GM12878 (cell line): ENCODE data around the gene EIF2B1.
A peak's percentile ranks its signal among the peaks of the same experiment; 100 is the strongest.

Source experiments
- CTCF ChIP-seq, 3 experiments: IDR thresholded peaks in 2 of 3; conservative IDR thresholded peaks in 1 of 3; 2 replicates each; pipeline ENCODE4 v1.5.1; 2011; ENCODE audit warnings: low read depth in 3 of 3, low read length in 3 of 3, mild to moderate bottlenecking in 3 of 3, control low read depth in 2 of 3, moderate library complexity in 2 of 3, inconsistent platforms in 1 of 3, mixed read lengths in 1 of 3; ENCODE audit not compliant: control insufficient read depth in 2 of 3, insufficient read depth in 1 of 3; ENCODE audit errors: extremely low read depth in 1 of 3
- JUNB ChIP-seq: IDR thresholded peaks from 2 replicates; pipeline ENCODE4 v1.6.1; 2016; ENCODE audit warnings: antibody characterized with exemption, mild to moderate bottlenecking
- MXI1 ChIP-seq: fragments of 150-350 bp; IDR thresholded peaks from 2 replicates; pipeline ENCODE4 v1.6.1; 2011; ENCODE audit warnings: low read depth, mild to moderate bottlenecking, inconsistent platforms, low read length, improper control_type of control experiment
- RAD51 ChIP-seq: fragments of 450-650 bp; IDR thresholded peaks from 2 replicates; pipeline ENCODE4 v1.6.1; 2016; ENCODE audit warnings: moderate library complexity, mild to moderate bottlenecking, inconsistent platforms

- no peak for TF ChIP-seq MXI1
- TF ChIP-seq CTCF (IDR thresholded peaks at IDR 0.05 in 2 of 3, conservative IDR thresholded peaks at IDR 0.05 in 1 of 3; ENCODE audit: control insufficient read depth in 2 of 3, extremely low read depth in 1 of 3, insufficient read depth in 1 of 3, low read depth in 3 of 3, low read length in 3 of 3): no peak
- peak; percentile 30; the same call in 1 of the 2 replicates for TF ChIP-seq RAD51
- TF ChIP-seq JUNB: no peak
These were observed 62.1 kb downstream of the EIF2B1 start for GRCh38 chr12:123571343-123571813.
